Parathyroid adenoma (tissue), 2 donors: ENCODE data around the gene CDKN2C.

Source experiments
- H2AFZ ChIP-seq: fragments of 300-600 bp; sonication (generic); one replicate; pipeline ENCODE4 v1.7.0; 2017; ENCODE audit warnings: antibody characterized with exemption, mild to moderate bottlenecking
- H3K27ac ChIP-seq: fragments of 300-600 bp; sonication (generic); one replicate; pipeline ENCODE4 v1.7.0; 2017
- H3K27me3 ChIP-seq: fragments of 300-600 bp; sonication (generic); one replicate; pipeline ENCODE4 v1.7.0; 2017; ENCODE audit warnings: low read length; ENCODE audit not compliant: control insufficient read depth, insufficient read depth
- H3K36me3 ChIP-seq: fragments of 300-600 bp; sonication (generic); one replicate; pipeline ENCODE4 v1.7.0; 2017; ENCODE audit warnings: low read length; ENCODE audit not compliant: control insufficient read depth, insufficient read depth
- H3K4me1 ChIP-seq: fragments of 300-600 bp; sonication (generic); one replicate; pipeline ENCODE4 v1.7.0; 2017; ENCODE audit warnings: control low read depth
- H3K4me2 ChIP-seq: fragments of 300-600 bp; sonication (generic); one replicate; pipeline ENCODE4 v1.7.0; 2017; ENCODE audit warnings: low read length
- H3K4me3 ChIP-seq: fragments of 300-600 bp; sonication (generic); one replicate; pipeline ENCODE4 v1.7.0; 2017; ENCODE audit warnings: low read depth, low read length
- H3K79me2 ChIP-seq: fragments of 300-600 bp; sonication (generic); one replicate; pipeline ENCODE4 v1.7.0; 2017; ENCODE audit warnings: control low read depth
- H3K9ac ChIP-seq: fragments of 300-600 bp; sonication (generic); one replicate; pipeline ENCODE4 v1.7.0; 2017; ENCODE audit warnings: mild to moderate bottlenecking
- H3K9me3 ChIP-seq: fragments of 300-600 bp; sonication (generic); one replicate; pipeline ENCODE4 v1.7.0; 2017; ENCODE audit warnings: low read length; ENCODE audit not compliant: control insufficient read depth
- TF ChIP-seq, protein P1 (sequence below): fragments of 300-600 bp; sonication (generic); IDR thresholded peaks from one replicate; pipeline ENCODE4 v1.7.0; 2017; ENCODE audit warnings: antibody characterized with exemption, mild to moderate bottlenecking
- donor health status: primary hyperparathyroidism.

Gene CDKN2C

DNA sequence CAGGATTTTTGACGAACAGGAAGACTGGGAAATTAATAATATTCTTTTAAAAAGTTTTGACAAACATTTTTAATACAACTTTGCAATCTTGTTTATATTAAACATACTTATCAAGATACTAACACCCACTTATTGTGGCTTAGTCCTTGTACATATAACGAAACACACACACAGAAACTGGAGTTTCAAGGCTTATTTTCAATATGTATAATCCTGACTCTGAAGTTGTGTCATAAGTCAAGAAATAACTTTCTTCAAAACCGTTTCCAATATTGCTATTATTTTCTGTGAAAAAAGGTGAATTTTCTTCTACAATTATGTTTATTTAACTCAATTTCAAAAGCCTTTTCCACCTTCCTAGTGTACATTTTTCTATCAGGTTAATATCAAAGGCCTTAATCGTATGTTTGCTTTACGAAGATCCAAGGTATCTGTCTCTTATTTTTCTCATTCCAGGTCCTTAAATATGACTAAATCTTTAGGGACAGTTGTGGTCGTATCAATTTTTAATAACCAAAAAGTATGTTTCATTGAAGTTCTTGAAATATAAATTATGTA, 1.8 kb downstream of the CDKN2C start:
- H3K27ac ChIP-seq: no peak overlapping the region
- TF ChIP-seq, protein P1, sequence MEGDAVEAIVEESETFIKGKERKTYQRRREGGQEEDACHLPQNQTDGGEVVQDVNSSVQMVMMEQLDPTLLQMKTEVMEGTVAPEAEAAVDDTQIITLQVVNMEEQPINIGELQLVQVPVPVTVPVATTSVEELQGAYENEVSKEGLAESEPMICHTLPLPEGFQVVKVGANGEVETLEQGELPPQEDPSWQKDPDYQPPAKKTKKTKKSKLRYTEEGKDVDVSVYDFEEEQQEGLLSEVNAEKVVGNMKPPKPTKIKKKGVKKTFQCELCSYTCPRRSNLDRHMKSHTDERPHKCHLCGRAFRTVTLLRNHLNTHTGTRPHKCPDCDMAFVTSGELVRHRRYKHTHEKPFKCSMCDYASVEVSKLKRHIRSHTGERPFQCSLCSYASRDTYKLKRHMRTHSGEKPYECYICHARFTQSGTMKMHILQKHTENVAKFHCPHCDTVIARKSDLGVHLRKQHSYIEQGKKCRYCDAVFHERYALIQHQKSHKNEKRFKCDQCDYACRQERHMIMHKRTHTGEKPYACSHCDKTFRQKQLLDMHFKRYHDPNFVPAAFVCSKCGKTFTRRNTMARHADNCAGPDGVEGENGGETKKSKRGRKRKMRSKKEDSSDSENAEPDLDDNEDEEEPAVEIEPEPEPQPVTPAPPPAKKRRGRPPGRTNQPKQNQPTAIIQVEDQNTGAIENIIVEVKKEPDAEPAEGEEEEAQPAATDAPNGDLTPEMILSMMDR: no peak
- H3K9me3 ChIP-seq: no peaks in the 10 kb centered on the region
- H3K27me3 ChIP-seq: no peaks in the 10 kb centered on the region
- H2AFZ ChIP-seq: no peak overlapping the region
- no peaks in the 10 kb centered on the region for H3K36me3 ChIP-seq
- no peak overlapping the region for H3K4me2 ChIP-seq
- no peak overlapping the region for H3K4me3 ChIP-seq
- no peaks in the 10 kb centered on the region for H3K4me1 ChIP-seq
- no peaks in the 10 kb centered on the region for H3K79me2 ChIP-seq
- no peak overlapping the region for H3K9ac ChIP-seq

DNA sequence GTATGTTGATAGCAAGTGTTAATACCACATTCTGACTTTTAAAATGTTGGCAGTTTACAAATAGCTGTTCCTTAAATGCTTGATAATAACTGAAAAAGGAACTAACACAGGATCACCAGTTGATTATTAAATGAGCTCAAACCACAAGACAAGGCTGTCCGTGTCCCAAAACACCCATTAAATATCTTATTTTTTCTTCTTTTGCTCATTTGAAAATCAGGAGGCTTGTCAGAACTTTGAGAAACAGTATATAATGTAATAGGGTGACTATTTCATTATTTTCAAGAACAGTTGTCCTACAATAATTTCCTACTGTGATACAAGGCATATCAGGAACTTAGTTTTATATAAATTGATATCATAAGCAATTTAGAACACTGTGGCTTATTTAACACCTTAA, 2.7 kb downstream of the CDKN2C start:
- Histone ChIP-seq H3K9me3 (no peaks in the 10 kb centered on the region), H2AFZ (no peak overlapping the region), H3K27me3 (no peaks in the 10 kb centered on the region), H3K4me3 (no peak overlapping the region), H3K79me2 (no peaks in the 10 kb centered on the region), H3K27ac (no peak overlapping the region), H3K36me3 (no peaks in the 10 kb centered on the region), H3K4me2 (no peak overlapping the region), H3K9ac (no peak overlapping the region), H3K4me1 (no peaks in the 10 kb centered on the region)
- TF ChIP-seq, protein P1: no peak

DNA sequence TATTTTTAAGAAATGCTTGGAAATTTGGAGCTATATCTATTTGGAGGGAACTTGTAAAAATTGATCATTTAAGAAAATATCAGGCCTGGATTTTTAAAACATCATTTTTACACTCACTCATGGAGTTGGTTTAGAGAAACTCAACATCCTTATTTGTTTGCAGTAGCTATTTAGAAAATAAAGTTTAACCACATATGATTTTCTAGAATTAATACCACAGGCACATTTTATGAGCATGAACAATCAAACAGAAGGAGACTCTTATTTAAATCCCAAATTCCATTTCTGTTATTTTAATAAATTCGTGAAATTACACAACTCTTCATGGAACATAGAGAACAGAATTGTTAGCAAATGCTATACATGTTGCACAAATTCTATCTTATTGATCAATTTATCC, 3.2 kb downstream of the CDKN2C start:
- H3K36me3 ChIP-seq: no peaks in the 10 kb centered on the region
- H3K27ac ChIP-seq: no peak overlapping the region
- TF ChIP-seq, protein P1: no peak
- no peak overlapping the region for H3K9ac ChIP-seq
- no peak overlapping the region for H3K4me2 ChIP-seq
- no peaks in the 10 kb centered on the region for H3K4me1 ChIP-seq
- H3K9me3 ChIP-seq: no peaks in the 10 kb centered on the region
- no peak overlapping the region for H2AFZ ChIP-seq
- no peak overlapping the region for H3K4me3 ChIP-seq
- no peaks in the 10 kb centered on the region for H3K27me3 ChIP-seq
- H3K79me2 ChIP-seq: no peaks in the 10 kb centered on the region

DNA sequence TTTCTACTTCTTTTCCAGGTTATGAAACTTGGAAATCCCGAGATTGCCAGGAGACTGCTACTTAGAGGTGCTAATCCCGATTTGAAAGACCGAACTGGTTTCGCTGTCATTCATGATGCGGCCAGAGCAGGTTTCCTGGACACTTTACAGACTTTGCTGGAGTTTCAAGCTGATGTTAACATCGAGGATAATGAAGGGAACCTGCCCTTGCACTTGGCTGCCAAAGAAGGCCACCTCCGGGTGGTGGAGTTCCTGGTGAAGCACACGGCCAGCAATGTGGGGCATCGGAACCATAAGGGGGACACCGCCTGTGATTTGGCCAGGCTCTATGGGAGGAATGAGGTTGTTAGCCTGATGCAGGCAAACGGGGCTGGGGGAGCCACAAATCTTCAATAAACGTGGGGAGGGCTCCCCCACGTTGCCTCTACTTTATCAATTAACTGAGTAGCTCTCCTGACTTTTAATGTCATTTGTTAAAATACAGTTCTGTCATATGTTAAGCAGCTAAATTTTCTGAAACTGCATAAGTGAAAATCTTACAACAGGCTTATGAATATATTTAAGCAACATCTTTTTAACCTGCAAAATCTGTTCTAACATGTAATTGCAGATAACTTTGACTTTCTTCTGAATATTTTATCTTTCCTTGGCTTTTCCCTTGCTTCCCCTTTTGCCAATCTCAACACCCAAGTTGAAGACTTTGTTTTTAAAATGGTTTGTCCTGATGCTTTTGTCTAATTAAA, 4.0 kb downstream of the CDKN2C start:
- Histone ChIP-seq H3K4me1 (no peaks in the 10 kb centered on the region), H3K36me3 (no peaks in the 10 kb centered on the region), H3K9ac (no peak overlapping the region), H3K27me3 (no peaks in the 10 kb centered on the region), H3K79me2 (no peaks in the 10 kb centered on the region), H3K4me2 (no peak overlapping the region), H3K27ac (no peak overlapping the region), H3K9me3 (no peaks in the 10 kb centered on the region), H2AFZ (no peak overlapping the region), H3K4me3 (no peak overlapping the region)
- TF ChIP-seq, protein P1: no peak

DNA sequence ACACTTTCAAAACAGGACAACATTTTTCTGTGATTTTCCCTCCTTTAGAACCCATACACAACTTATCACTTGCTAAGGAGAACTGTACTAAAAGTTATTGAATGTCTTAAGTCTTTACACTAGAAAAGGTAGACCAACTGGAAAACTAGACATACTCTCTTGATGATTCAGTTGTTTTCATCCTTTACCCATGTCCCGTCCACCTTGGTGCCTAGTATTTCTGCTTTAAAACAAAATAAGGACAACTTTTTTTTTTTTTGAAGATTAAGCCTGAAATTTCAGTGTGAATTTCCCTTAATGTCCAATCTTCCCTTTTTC, 4.5 kb downstream of the CDKN2C start:
- H2AFZ ChIP-seq: no peak overlapping the region
- no peaks in the 10 kb centered on the region for H3K4me1 ChIP-seq
- H3K79me2 ChIP-seq: no peaks in the 10 kb centered on the region
- no peaks in the 10 kb centered on the region for H3K36me3 ChIP-seq
- TF ChIP-seq, protein P1: no peak
- H3K27me3 ChIP-seq: no peaks in the 10 kb centered on the region
- H3K9ac ChIP-seq: no peak overlapping the region
- no peak overlapping the region for H3K27ac ChIP-seq
- H3K4me3 ChIP-seq: no peak overlapping the region
- H3K4me2 ChIP-seq: no peak overlapping the region
- H3K9me3 ChIP-seq: no peaks in the 10 kb centered on the region
